GM20431 (cell line): ENCODE data around the gene PCSK5.

Source experiments
- in situ Hi-C: fragments of 300-500 bp; cut with MseI, MboI; formaldehyde crosslinking; loops from one replicate; pipeline ENCODE4 v1.15.0; 2020; ENCODE audit warnings: low sequenced_read_pairs; ENCODE audit not compliant: unreplicated experiment

Gene PCSK5

GRCh38 chr9:76400534-76401096, 510.1 kb downstream of the PCSK5 start:
- in situ Hi-C loops, result no loop called here

- in situ Hi-C loops, result no loop called here
These were observed 510.7 kb downstream of the PCSK5 start for GRCh38 chr9:76401176-76401575.

GRCh38 chr9:76401580-76402354, 511.3 kb downstream of the PCSK5 start:
- in situ Hi-C loops, result no loop called here

GRCh38 chr9:76403352-76403751, 512.9 kb downstream of the PCSK5 start:
- in situ Hi-C loops, result no loop called here

GRCh38 chr9:76404401-76404800, 513.9 kb downstream of the PCSK5 start:
- in situ Hi-C loops, result no loop called here

GRCh38 chr9:76405340-76405739, 514.9 kb downstream of the PCSK5 start:
- in situ Hi-C loops, result no loop called here

GRCh38 chr9:76405868-76406267, 515.4 kb downstream of the PCSK5 start:
- in situ Hi-C loops, result no loop called here
